Measurements from ENCODE around the gene GNG14.

DNA sequence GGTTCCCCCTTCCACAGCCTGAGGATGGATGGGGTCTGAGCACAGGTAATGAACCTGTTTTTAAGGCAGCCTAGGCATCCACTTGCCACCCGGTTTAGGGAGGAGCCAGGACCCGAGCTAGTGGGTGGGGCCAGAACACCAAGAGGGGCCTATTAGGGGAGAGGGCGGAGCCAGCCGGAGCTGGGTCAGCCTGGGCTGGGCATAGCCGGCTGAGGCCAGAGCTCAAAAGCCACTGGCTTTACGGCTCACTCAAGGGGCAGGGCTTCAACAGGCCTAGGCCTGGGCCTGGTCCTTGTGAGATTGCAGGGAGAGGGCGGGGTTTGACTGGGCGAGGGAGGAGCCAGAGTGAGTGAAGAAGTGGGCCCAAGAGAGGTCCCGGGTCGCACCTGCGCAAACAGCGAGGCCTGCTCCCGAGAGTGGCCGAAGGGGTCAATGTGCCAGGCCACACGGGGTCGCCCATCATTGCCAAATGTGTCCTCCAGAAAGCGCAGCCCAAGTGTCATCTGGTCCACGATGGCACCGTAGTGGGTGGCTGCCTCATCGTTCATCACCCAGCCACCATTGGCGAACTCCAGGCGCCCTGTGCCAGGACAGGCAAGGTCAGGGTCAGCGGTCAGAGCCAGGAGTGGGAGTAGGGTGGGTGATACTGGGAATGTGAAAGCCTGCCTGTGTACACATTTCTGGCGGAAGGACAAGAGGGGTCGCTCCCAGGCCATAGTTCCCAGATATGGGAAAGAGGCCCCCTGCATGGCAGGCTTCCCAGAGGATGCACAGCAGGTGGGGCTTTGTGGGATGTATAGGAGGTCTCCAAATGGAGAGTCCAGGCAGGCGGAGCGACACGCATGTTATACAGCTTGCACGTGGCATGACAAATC, 23.2 kb upstream of the GNG14 start:
- TF ChIP-seq, protein P1, sequence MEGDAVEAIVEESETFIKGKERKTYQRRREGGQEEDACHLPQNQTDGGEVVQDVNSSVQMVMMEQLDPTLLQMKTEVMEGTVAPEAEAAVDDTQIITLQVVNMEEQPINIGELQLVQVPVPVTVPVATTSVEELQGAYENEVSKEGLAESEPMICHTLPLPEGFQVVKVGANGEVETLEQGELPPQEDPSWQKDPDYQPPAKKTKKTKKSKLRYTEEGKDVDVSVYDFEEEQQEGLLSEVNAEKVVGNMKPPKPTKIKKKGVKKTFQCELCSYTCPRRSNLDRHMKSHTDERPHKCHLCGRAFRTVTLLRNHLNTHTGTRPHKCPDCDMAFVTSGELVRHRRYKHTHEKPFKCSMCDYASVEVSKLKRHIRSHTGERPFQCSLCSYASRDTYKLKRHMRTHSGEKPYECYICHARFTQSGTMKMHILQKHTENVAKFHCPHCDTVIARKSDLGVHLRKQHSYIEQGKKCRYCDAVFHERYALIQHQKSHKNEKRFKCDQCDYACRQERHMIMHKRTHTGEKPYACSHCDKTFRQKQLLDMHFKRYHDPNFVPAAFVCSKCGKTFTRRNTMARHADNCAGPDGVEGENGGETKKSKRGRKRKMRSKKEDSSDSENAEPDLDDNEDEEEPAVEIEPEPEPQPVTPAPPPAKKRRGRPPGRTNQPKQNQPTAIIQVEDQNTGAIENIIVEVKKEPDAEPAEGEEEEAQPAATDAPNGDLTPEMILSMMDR (IDR thresholded peaks at IDR 0.05), result no peak
- TF ChIP-seq POLR2A (IDR thresholded peaks at IDR 0.05), result no peak
